GM19023 (cell line): ENCODE data around the gene CD44.
A peak's percentile ranks its signal among the peaks of the same experiment; 100 is the strongest.

Experiments used
- ATAC-seq: cut with Tn5 transposase; IDR thresholded peaks from one replicate; pipeline ENCODE4 v1.9.1; 2021; ENCODE audit warnings: mild to moderate bottlenecking, moderate library complexity; ENCODE audit not compliant: unreplicated experiment

Gene CD44

GRCh38 chr11:35111161-35112055, 27.6 kb upstream of the CD44 start:
- no peak for ATAC-seq

GRCh38 chr11:35112056-35112845, 26.7 kb upstream of the CD44 start:
- no peak for ATAC-seq

GRCh38 chr11:35112846-35113105, 26.2 kb upstream of the CD44 start:
- ATAC-seq = no peak

GRCh38 chr11:35114906-35115687, 23.9 kb upstream of the CD44 start:
- no peak for ATAC-seq

- no peak for ATAC-seq
Observed at GRCh38 chr11:35115688-35116030, 23.3 kb upstream of the CD44 start.

GRCh38 chr11:35116245-35116644, 22.7 kb upstream of the CD44 start:
- no peak for ATAC-seq

GRCh38 chr11:35116762-35117640, 22.0 kb upstream of the CD44 start:
- no peak for ATAC-seq

GRCh38 chr11:35118906-35119305, 20.1 kb upstream of the CD44 start:
- peak; percentile 80 for ATAC-seq

- no peak for ATAC-seq
Observed at GRCh38 chr11:35121326-35121865, 17.6 kb upstream of the CD44 start.

GRCh38 chr11:35122308-35122707, 16.7 kb upstream of the CD44 start:
- ATAC-seq = no peak

GRCh38 chr11:35126000-35126878, 12.7 kb upstream of the CD44 start:
- peak; percentile 60 for ATAC-seq

GRCh38 chr11:35126879-35127581, 11.9 kb upstream of the CD44 start:
- ATAC-seq = no peak

GRCh38 chr11:35127619-35128018, 11.4 kb upstream of the CD44 start:
- ATAC-seq = no peak

GRCh38 chr11:35131094-35131493, 7.9 kb upstream of the CD44 start:
- ATAC-seq = no peak

GRCh38 chr11:35131886-35132285, 7.1 kb upstream of the CD44 start:
- ATAC-seq = no peak

- no peak for ATAC-seq
Observed at GRCh38 chr11:35133656-35134055, 5.3 kb upstream of the CD44 start.

GRCh38 chr11:35134403-35135148, 4.4 kb upstream of the CD44 start:
- no peak for ATAC-seq

GRCh38 chr11:35135222-35135621, 3.7 kb upstream of the CD44 start:
- no peak for ATAC-seq
